ENCODE measurements around the gene THSD7B.

Gene THSD7B

GRCh38 chr2:137405496-137405895 lies 640.2 kb downstream of the THSD7B start:
- no peak for DNase-seq (ENCODE audit: low spot score)

GRCh38 chr2:137411585-137411984 lies 646.2 kb downstream of the THSD7B start:
- no peak for DNase-seq (ENCODE audit: low spot score)

- no peak for DNase-seq (ENCODE audit: low spot score)
These were observed 655.4 kb downstream of the THSD7B start for GRCh38 chr2:137420744-137421143.

- DNase-seq (ENCODE audit: low spot score) = no peak
These were observed 669.8 kb downstream of the THSD7B start for GRCh38 chr2:137435162-137435561.

GRCh38 chr2:137437386-137437785 lies 672.0 kb downstream of the THSD7B start:
- no peak for DNase-seq (ENCODE audit: low spot score)

- DNase-seq (ENCODE audit: low spot score) = no peak
These were observed 679.6 kb downstream of the THSD7B start for GRCh38 chr2:137444970-137445369.

- no peak for DNase-seq (ENCODE audit: low spot score)
These were observed 684.1 kb downstream of the THSD7B start for GRCh38 chr2:137449454-137449853.

- DNase-seq (ENCODE audit: low spot score) = no peak
These were observed 689.5 kb downstream of the THSD7B start for GRCh38 chr2:137454886-137455285.

GRCh38 chr2:137467246-137467862 lies 702.0 kb downstream of the THSD7B start:
- peak; percentile 36 for DNase-seq (ENCODE audit: low spot score)

- DNase-seq (ENCODE audit: low spot score) = no peak
These were observed 727.9 kb downstream of the THSD7B start for GRCh38 chr2:137493261-137493660.

GRCh38 chr2:137500599-137500998 lies 735.3 kb downstream of the THSD7B start:
- DNase-seq (ENCODE audit: low spot score) = no peak

- DNase-seq (ENCODE audit: low spot score) = no peak
These were observed 741.9 kb downstream of the THSD7B start for GRCh38 chr2:137507237-137507636.

- DNase-seq (ENCODE audit: low spot score) = no peak
These were observed 743.5 kb downstream of the THSD7B start for GRCh38 chr2:137508739-137509384.

GRCh38 chr2:137511526-137511925 lies 746.2 kb downstream of the THSD7B start:
- no peak for DNase-seq (ENCODE audit: low spot score)

GRCh38 chr2:137521653-137522619 lies 756.6 kb downstream of the THSD7B start:
- DNase-seq (ENCODE audit: low spot score) = no peak

GRCh38 chr2:137522620-137523011 lies 757.3 kb downstream of the THSD7B start:
- DNase-seq (ENCODE audit: low spot score) = no peak

GRCh38 chr2:137523931-137524330 lies 758.6 kb downstream of the THSD7B start:
- no peak for DNase-seq (ENCODE audit: low spot score)

GRCh38 chr2:137525132-137525531 lies 759.8 kb downstream of the THSD7B start:
- no peak for DNase-seq (ENCODE audit: low spot score)

GRCh38 chr2:137525641-137526190 lies 760.4 kb downstream of the THSD7B start:
- DNase-seq (ENCODE audit: low spot score) = peak; percentile 90

- no peak for DNase-seq (ENCODE audit: low spot score)
These were observed 770.6 kb downstream of the THSD7B start for GRCh38 chr2:137535897-137536296.

- no peak for DNase-seq (ENCODE audit: low spot score)
These were observed 774.0 kb downstream of the THSD7B start for GRCh38 chr2:137539336-137539735.

GRCh38 chr2:137547842-137548241 lies 782.5 kb downstream of the THSD7B start:
- no peak for DNase-seq (ENCODE audit: low spot score)

GRCh38 chr2:137566387-137566786 lies 801.0 kb downstream of the THSD7B start:
- DNase-seq (ENCODE audit: low spot score) = no peak
